ENCODE data around the gene SSH2.

DNA sequence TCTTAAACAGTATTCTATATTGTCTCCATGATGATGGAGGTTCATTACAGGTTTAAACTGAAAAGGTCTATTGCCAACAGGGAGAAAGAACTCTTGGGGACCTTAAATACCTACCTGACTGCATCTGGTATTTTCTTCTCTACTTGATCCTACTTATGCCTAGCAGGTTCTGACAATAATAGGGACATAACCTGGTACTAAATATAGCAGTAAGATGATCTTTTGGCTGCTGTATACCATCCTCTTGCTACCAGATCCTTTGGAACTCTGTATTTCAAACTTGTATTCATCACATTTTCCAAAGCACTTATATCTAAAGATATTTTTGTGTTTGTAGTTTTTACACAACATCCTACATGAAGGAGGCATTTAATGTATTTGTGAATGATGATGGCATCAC lies 160.8 kb downstream of the SSH2 start:
- TF ChIP-seq, protein P1, sequence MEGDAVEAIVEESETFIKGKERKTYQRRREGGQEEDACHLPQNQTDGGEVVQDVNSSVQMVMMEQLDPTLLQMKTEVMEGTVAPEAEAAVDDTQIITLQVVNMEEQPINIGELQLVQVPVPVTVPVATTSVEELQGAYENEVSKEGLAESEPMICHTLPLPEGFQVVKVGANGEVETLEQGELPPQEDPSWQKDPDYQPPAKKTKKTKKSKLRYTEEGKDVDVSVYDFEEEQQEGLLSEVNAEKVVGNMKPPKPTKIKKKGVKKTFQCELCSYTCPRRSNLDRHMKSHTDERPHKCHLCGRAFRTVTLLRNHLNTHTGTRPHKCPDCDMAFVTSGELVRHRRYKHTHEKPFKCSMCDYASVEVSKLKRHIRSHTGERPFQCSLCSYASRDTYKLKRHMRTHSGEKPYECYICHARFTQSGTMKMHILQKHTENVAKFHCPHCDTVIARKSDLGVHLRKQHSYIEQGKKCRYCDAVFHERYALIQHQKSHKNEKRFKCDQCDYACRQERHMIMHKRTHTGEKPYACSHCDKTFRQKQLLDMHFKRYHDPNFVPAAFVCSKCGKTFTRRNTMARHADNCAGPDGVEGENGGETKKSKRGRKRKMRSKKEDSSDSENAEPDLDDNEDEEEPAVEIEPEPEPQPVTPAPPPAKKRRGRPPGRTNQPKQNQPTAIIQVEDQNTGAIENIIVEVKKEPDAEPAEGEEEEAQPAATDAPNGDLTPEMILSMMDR (tag by site-specific recombination; IDR thresholded peaks at IDR 0.05): no peak
- no peak for TF ChIP-seq ZBTB44 (tag by site-specific recombination; IDR thresholded peaks at IDR 0.05)
- no peak for TF ChIP-seq ZNF23 (tag by site-specific recombination; IDR thresholded peaks at IDR 0.05; ENCODE audit: borderline replicate concordance)
- TF ChIP-seq ZNF239 (tag by site-specific recombination; IDR thresholded peaks at IDR 0.05): no peak
- no peak for TF ChIP-seq ZNF670 (tag by site-specific recombination; IDR thresholded peaks at IDR 0.05; ENCODE audit: low read depth)

Measured in HEK293 (cell line).